GM12872 (cell line): ENCODE results near the gene RNPC3.
"Not testable (repeated sequence)": the region's sequence is repeated elsewhere in the genome, so short reads cannot be mapped to it uniquely, and the experiment has no call there.

Experiments used
- TF ChIP-seq, protein P1 (sequence below): IDR thresholded peaks from 3 replicates; pipeline ENCODE4 v1.5.1; 2011; ENCODE audit warnings: low read depth, mild to moderate bottlenecking, low read length, moderate library complexity; ENCODE audit not compliant: insufficient read depth

Gene RNPC3

DNA sequence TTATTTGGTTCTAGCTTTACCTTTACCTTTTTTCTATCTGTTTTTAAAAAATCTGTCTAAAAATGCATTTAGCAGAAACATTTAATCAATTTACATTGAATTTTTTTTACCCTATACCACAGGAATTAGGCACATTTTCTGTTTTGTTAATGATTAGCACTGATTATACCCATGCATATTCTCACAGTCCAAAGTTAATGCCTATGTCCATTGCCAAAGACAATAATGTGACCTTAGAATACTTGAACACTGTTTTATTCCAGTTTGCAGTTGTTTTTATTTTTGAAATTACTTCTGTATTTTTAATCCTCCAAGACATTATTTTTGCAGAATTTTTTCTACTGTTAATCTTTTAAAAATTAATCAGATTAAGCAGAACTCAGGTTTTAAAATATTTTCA is 34.9 kb downstream of the RNPC3 start:
- TF ChIP-seq, protein P1, sequence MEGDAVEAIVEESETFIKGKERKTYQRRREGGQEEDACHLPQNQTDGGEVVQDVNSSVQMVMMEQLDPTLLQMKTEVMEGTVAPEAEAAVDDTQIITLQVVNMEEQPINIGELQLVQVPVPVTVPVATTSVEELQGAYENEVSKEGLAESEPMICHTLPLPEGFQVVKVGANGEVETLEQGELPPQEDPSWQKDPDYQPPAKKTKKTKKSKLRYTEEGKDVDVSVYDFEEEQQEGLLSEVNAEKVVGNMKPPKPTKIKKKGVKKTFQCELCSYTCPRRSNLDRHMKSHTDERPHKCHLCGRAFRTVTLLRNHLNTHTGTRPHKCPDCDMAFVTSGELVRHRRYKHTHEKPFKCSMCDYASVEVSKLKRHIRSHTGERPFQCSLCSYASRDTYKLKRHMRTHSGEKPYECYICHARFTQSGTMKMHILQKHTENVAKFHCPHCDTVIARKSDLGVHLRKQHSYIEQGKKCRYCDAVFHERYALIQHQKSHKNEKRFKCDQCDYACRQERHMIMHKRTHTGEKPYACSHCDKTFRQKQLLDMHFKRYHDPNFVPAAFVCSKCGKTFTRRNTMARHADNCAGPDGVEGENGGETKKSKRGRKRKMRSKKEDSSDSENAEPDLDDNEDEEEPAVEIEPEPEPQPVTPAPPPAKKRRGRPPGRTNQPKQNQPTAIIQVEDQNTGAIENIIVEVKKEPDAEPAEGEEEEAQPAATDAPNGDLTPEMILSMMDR: no peak

- TF ChIP-seq, protein P1: no peak
Measured at GRCh38 chr1:103561643-103562395, 36.3 kb downstream of the RNPC3 start.

DNA sequence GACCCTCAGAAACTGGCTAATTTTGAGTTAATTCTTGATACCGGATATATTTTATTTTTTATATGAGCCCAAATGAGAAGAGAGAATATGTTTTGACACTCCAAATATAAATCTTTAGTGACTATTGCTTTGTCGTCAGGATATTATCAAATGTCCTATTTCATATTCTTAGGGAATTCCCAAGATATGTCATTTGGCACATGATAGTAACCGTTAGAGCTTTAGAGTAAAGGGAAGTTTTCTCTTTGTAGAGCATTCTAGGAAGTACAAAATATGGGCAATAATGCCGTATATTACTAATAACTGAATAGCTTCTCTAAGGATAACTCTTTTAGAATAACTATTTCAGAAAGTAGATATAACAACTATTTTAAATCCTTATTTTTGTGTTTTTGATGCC is 37.6 kb downstream of the RNPC3 start:
- TF ChIP-seq, protein P1: no peak

DNA sequence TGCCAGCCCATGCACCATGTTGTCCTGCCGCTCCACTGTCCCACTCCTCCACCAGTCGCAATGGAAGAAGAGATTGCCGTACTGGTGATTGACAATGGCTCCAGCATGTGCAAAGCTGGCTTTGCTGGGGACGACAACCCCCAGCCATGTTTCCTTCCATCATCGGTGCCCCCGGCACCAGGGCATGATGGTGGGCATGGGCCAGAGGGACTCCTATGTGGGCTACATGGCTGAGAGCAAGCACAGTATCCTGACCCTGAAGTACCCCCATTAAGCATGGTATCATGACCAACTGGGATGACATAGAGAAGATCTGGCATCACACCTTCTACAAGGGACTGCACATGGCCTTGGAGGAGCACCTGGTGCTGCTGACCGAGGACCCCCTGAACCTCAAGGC is 44.0 kb downstream of the RNPC3 start:
- TF ChIP-seq, protein P1: no peak

- TF ChIP-seq, protein P1: not testable (repeated sequence)
Measured at GRCh38 chr1:103571289-103571688, 45.8 kb downstream of the RNPC3 start, which contains the start of gene AMY2B. Gene AMY2B (plus strand): TSS chr1:103571589. CDS start chr1:103571603, 14 bp downstream.

GRCh38 chr1:103576065-103576464 is 50.6 kb downstream of the RNPC3 start:
- TF ChIP-seq, protein P1: no peak

DNA sequence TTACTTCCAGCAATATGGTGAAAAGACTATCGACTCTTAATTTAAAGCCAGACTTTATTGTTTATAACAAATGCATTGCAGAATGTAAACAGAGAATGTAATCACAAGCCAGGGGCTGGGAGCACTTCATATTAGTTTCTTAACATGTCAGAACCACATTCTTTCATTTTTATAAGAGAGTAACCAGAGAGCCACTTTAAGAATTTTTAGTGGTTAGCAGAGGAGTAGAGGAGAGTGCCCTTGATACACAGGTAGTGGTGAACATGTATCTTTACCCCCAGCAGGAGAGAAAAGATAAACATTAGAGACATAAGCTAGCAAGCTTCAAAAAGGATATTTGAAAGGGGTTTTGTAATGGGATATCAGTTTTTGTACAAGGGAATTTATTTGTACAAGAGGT is 57.0 kb downstream of the RNPC3 start:
- TF ChIP-seq, protein P1: no peak
